GM12878 (cell line): Measurements from ENCODE around the gene ACAP1. TPM values are rescaled to one million over a fixed set of nuclear protein-coding genes. Genes with fewer than 3 reads are reported as not detected.
A peak's percentile ranks its signal among the peaks of the same experiment; 100 is the strongest.

Experiments used
- ATAC-seq: fragments of 200-7000 bp; cut with Tn5 transposase; 3 replicates; pipeline ENCODE4 v1.9.1; 2020; ENCODE audit warnings: mild to moderate bottlenecking, moderate library complexity
- BruUV-seq: library from RNA; stranded (reverse); fragments of 400-500 nt; replicated peaks from 2 replicates; lab custom pipeline; 2021; lab: Mats Ljungman, UMichigan
- CTCF ChIA-PET: fragments of 300-600 bp; sonication (Branson Sonifier 250); formaldehyde crosslinking; extraction: SDS; loops from one replicate; lab custom pipeline; 2021; ENCODE audit warnings: inconsistent platforms; lab: Yijun Ruan, JAX
- POLR2A ChIA-PET: fragments of 350-600 bp; formaldehyde crosslinking; extraction: SDS; loops from one replicate; lab custom pipeline; 2021; ENCODE audit warnings: inconsistent platforms; lab: Charles Lee
- RAD21 ChIA-PET: fragments of 300-600 bp; sonication (Branson Sonifier 250); formaldehyde crosslinking; loops from one replicate; lab custom pipeline; 2023; ENCODE audit warnings: antibody characterized with exemption; ENCODE audit not compliant: unreplicated experiment; lab: Charles Lee
- SMC1A ChIA-PET: fragments of 300-600 bp; sonication (Branson Sonifier 250); formaldehyde crosslinking; loops from one replicate; lab custom pipeline; 2023; ENCODE audit not compliant: unreplicated experiment, uncharacterized antibody; lab: Charles Lee
- DNase-seq: peaks from one replicate; pipeline ENCODE4 v3.0.0-alpha.2; 2011; ENCODE audit warnings: low read depth, low spot score
- FAIRE-seq: peaks from 3 replicates; lab custom pipeline; 2011; peaks lifted over from hg19 to GRCh38; lab: Jason Lieb, UNC
- H2AFZ ChIP-seq: 2 replicates; pipeline ENCODE4 v1.6.0; 2011; ENCODE audit warnings: low read depth, low read length, control low read depth; ENCODE audit not compliant: control insufficient read depth
- H3K27ac ChIP-seq: 2 replicates; pipeline ENCODE4 v1.5.1; 2011; ENCODE audit warnings: control low read depth; ENCODE audit not compliant: control insufficient read depth, insufficient read depth
- H3K27me3 ChIP-seq, 2 experiments: replicated peaks in 1 of 2; 2 replicates each; pipeline versions ENCODE4 v1.6.0 to v1.6.1; 2011; ENCODE audit warnings: low read length in 1 of 2; ENCODE audit not compliant: control insufficient read depth in 2 of 2, insufficient read depth in 2 of 2
- H3K36me3 ChIP-seq, 2 experiments: 2 replicates each; pipeline ENCODE4 v1.5.1; 2011; ENCODE audit warnings: low read length in 1 of 2; ENCODE audit not compliant: control insufficient read depth in 2 of 2, insufficient read depth in 2 of 2
- H3K4me1 ChIP-seq: 2 replicates; pipeline ENCODE4 v1.6.1; 2011; ENCODE audit warnings: mild to moderate bottlenecking, low read length, moderate library complexity, mixed read lengths; ENCODE audit not compliant: control insufficient read depth, insufficient read depth
- H3K4me2 ChIP-seq: 2 replicates; pipeline ENCODE4 v1.6.0; 2011; ENCODE audit warnings: control low read depth; ENCODE audit not compliant: control insufficient read depth, insufficient read depth
- H3K4me3 ChIP-seq: fragments of 200-600 bp; sonication (generic); 2 replicates; pipeline ENCODE4 v1.5.1; 2016
- H3K79me2 ChIP-seq: 2 replicates; pipeline ENCODE4 v1.6.0; 2011; ENCODE audit warnings: low read length; ENCODE audit not compliant: control insufficient read depth, insufficient read depth
- H3K9ac ChIP-seq: 2 replicates; pipeline ENCODE4 v1.8.0; 2011; ENCODE audit warnings: low read length, control low read depth, mixed read lengths; ENCODE audit not compliant: control insufficient read depth, insufficient read depth
- H3K9me3 ChIP-seq: replicated peaks from 3 replicates; pipeline ENCODE4 v1.5.1; 2011; ENCODE audit warnings: mild to moderate bottlenecking, low read length; ENCODE audit not compliant: control insufficient read depth, insufficient read depth
- H4K20me1 ChIP-seq: 2 replicates; pipeline ENCODE4 v1.6.0; 2011; ENCODE audit not compliant: control insufficient read depth, insufficient read depth
- BACH1 ChIP-seq: fragments of 450-650 bp; IDR thresholded peaks from 2 replicates; pipeline ENCODE4 v1.6.1; 2017; ENCODE audit warnings: mild to moderate bottlenecking, borderline replicate concordance
- BCLAF1 ChIP-seq: fragments of 450-650 bp; IDR thresholded peaks from 2 replicates; pipeline ENCODE4 v1.6.1; 2017; ENCODE audit warnings: antibody characterized with exemption, mild to moderate bottlenecking, moderate library complexity
- CEBPB ChIP-seq, 2 experiments: fragments of 150-350 bp in 1 of 2; IDR thresholded peaks; 2 replicates each; pipeline ENCODE4 v1.6.1; 2012 to 2014; ENCODE audit warnings: low read depth in 2 of 2, low read length in 2 of 2, borderline replicate concordance in 1 of 2, inconsistent platforms in 1 of 2
- E2F8 ChIP-seq: fragments of 450-650 bp; IDR thresholded peaks from 2 replicates; pipeline ENCODE4 v1.6.1; 2018; ENCODE audit warnings: mild to moderate bottlenecking, low read depth, moderate library complexity; ENCODE audit not compliant: partially characterized antibody
- PML ChIP-seq: IDR thresholded peaks from 2 replicates; pipeline ENCODE4 v1.6.1; 2012; ENCODE audit warnings: low read length, inconsistent platforms
- POLR2A ChIP-seq: IDR thresholded peaks from 2 replicates; pipeline ENCODE4 v1.6.1; 2011; ENCODE audit warnings: low read depth, mild to moderate bottlenecking, low read length
- POLR2AphosphoS2 ChIP-seq: IDR thresholded peaks from 2 replicates; pipeline ENCODE4 v1.6.1; 2011; ENCODE audit warnings: low read depth, mild to moderate bottlenecking, low read length, improper control_type of control experiment, moderate library complexity
- POLR2AphosphoS5 ChIP-seq: IDR thresholded peaks from 2 replicates; pipeline ENCODE4 v1.6.1; 2011; ENCODE audit warnings: mild to moderate bottlenecking, low read length, inconsistent platforms
- POU2F2 ChIP-seq: IDR thresholded peaks from 3 replicates; pipeline ENCODE4 v1.6.1; 2011; ENCODE audit warnings: low read depth, mild to moderate bottlenecking, low read length, borderline replicate concordance
- RELA ChIP-seq: fragments of 450-650 bp; IDR thresholded peaks from 2 replicates; pipeline ENCODE4 v1.8.0; 2014; ENCODE audit warnings: borderline replicate concordance; ENCODE audit not compliant: partially characterized antibody
- SMARCA5 ChIP-seq: fragments of 450-650 bp; IDR thresholded peaks from 2 replicates; pipeline ENCODE4 v1.6.1; 2017; ENCODE audit warnings: mild to moderate bottlenecking
- SREBF1 ChIP-seq: IDR thresholded peaks from 2 replicates; pipeline ENCODE4 v1.6.1; 2012; ENCODE audit warnings: mild to moderate bottlenecking, low read length
- SREBF2 ChIP-seq: IDR thresholded peaks from 2 replicates; pipeline ENCODE4 v1.6.1; 2012; ENCODE audit warnings: mild to moderate bottlenecking, low read length
- STAT3 ChIP-seq: IDR thresholded peaks from 2 replicates; pipeline ENCODE4 v1.6.1; 2011; ENCODE audit warnings: low read depth, low read length, improper control_type of control experiment
- TCF12 ChIP-seq: IDR thresholded peaks from 2 replicates; pipeline ENCODE4 v1.6.1; 2011; ENCODE audit warnings: low read depth, mild to moderate bottlenecking, low read length
- ZNF217 ChIP-seq: fragments of 450-650 bp; IDR thresholded peaks from 2 replicates; pipeline ENCODE4 v1.6.1; 2017; ENCODE audit warnings: antibody characterized with exemption, mild to moderate bottlenecking
- WGBS: methylation state at CpG from one replicate; pipeline ENCODE4 v1.1.6; 2016; ENCODE audit warnings: low lambda C conversion rate; ENCODE audit not compliant: insufficient replicate concordance, insufficient coverage; ENCODE audit errors: missing lambda C conversion rate; 5-methylcytosine and 5-hydroxymethylcytosine counted together
- in situ Hi-C: fragments of 300-500 bp; cut with MboI; formaldehyde crosslinking; loops from 9 replicates; pipeline ENCODE4 v1.14.3; 2018; ENCODE audit warnings: mixed read lengths
- intact Hi-C: fragments of 100-400 bp; cut with micrococcal nuclease; formaldehyde crosslinking; loops from one replicate; pipeline ENCODE4 v1.14.2; 2022; ENCODE audit not compliant: unreplicated experiment
- polyA plus RNA-seq, 11 experiments: library from polyadenylated mRNA; depleted of rRNA in 4 of 11; unstranded in 6 of 11; stranded (reverse) in 5 of 11; fragments of >200 nt; fragmentation: Nextera tagmentation in 4 of 11; fragmentation: Illumina TruSeq in 1 of 11; extraction: Ambion mirVana in 4 of 11; extraction: Trizol in 1 of 11; gene quantifications; 1 replicate in 1 of 11; 2 replicates in 10 of 11; pipeline versions ENCODE4 v1.2.1 to v1.2.3, GENCODE V29; 2011 to 2016; ENCODE audit warnings: inconsistent platforms in 2 of 11, missing spikeins in 2 of 11, low read depth in 1 of 11
- total RNA-seq, 4 experiments: library from RNA; depleted of rRNA in 3 of 4; stranded (reverse); fragments of >200 nt in 3 of 4; fragmentation: Illumina TruSeq in 1 of 4; extraction: Trizol in 1 of 4; gene quantifications; 2 replicates each; pipeline versions ENCODE4 v1.2.1 to v1.2.3, GENCODE V29; 2013 to 2021

ACAP1 gene
- total and polyA plus RNA-seq, 10 of the 15 experiments (the other 5 are each of a cell fraction or from before 2014, with no cell fraction given) = 5.7 to 245 (median 118) TPM

- H3K9ac ChIP-seq = no peak overlapping the region
- H3K27ac ChIP-seq = no peak overlapping the region
- no TSS peak for BruUV-seq
- peak; percentile 33 for ATAC-seq
- no peak for DNase-seq
- no peaks in the 10 kb centered on the region for H3K27me3 ChIP-seq
- in situ Hi-C loops (no loop called here), intact Hi-C loops (no loop called here)
- ChIA-PET CTCF (interaction anchor here (0.7 to 1.2 kb wide), 5 partner anchors 16 to 374 kb away, joined by 3 read pairs; partner anchors contain the start of gene TP53), RAD21 (no interaction called here), SMC1A (interaction anchor here (1.0 kb wide), 1 partner anchor 14 kb away, joined by 3 read pairs; no protein-coding TSS in a partner anchor), POLR2A (interaction anchor here (0.7 to 1.7 kb wide), 3 partner anchors 17 to 63 kb away, joined by 3 to 6 read pairs (median 3); partner anchors contain the start of gene NEURL4)
- peak overlapping the region; percentile 84; the same call in 1 of the 2 replicates for H3K4me3 ChIP-seq
- H3K36me3 ChIP-seq = peaks cover 34 to 35% of the 10 kb centered on the region in 2 experiments
- peaks cover 51% of the 10 kb centered on the region for H3K79me2 ChIP-seq
- WGBS = 46% methylated on average over 7 of the region's 7 CpGs
- H3K4me1 ChIP-seq = peaks cover 24% of the 10 kb centered on the region
- no peaks in the 10 kb centered on the region for H3K9me3 ChIP-seq
- H2AFZ ChIP-seq = no peak overlapping the region
- H3K4me2 ChIP-seq = peak overlapping the region; percentile 95
- no peak for FAIRE-seq
- peaks cover 21% of the 10 kb centered on the region for H4K20me1 ChIP-seq
- TF ChIP-seq POU2F2 (peak; percentile 55; the same call in 1 of the 3 replicates), CEBPB (IDR thresholded peaks at IDR 0.05; ENCODE audit: borderline replicate concordance in 1 of 2, low read depth in 2 of 2, low read length in 2 of 2) (no peak), SREBF1 (no peak), ZNF217 (no peak), SMARCA5 (no peak), SREBF2 (no peak), RELA (no peak), BCLAF1 (no peak), TCF12 (no peak), BACH1 (peak; percentile 32), POLR2AphosphoS5 (peak; percentile 92), STAT3 (no peak), POLR2A (peak; percentile 75), E2F8 (no peak), PML (peak; percentile 64; the same call in 1 of the 2 replicates), POLR2AphosphoS2 (peak; percentile 66; the same call in 1 of the 2 replicates)
Measured at GRCh38 chr17:7313088-7313889, 23.0 kb upstream of the ACAP1 start.
